Fibroblast of the aortic adventitia (primary cell): ENCODE measurements around the gene PSORS1C1. TPM values are rescaled to one million over a fixed set of nuclear protein-coding genes. Genes with fewer than 3 reads are reported as not detected.

Experiments
- DNase-seq: peaks from one replicate; pipeline ENCODE4 v3.0.0-alpha.2; 2010; ENCODE audit warnings: low read depth
- H3K4me3 ChIP-seq: 2 replicates; pipeline ENCODE4 v1.5.1; 2011; ENCODE audit warnings: low read depth, mild to moderate bottlenecking, control low read depth, low read length, moderate library complexity
- total RNA-seq: library from RNA; depleted of rRNA; stranded (reverse); fragments of >200 nt; gene quantifications from 2 replicates; pipeline ENCODE4 v1.2.3, GENCODE V29; 2012; ENCODE audit warnings: low replicate concordance
- TF ChIP-seq, protein P1 (sequence below): IDR thresholded peaks from 2 replicates; pipeline ENCODE4 v1.5.1; 2011; ENCODE audit warnings: mild to moderate bottlenecking, low read length, control low read depth, inconsistent platforms; ENCODE audit not compliant: insufficient read depth

Gene PSORS1C1
- total RNA-seq, 1 donor = 1.2 TPM

DNA sequence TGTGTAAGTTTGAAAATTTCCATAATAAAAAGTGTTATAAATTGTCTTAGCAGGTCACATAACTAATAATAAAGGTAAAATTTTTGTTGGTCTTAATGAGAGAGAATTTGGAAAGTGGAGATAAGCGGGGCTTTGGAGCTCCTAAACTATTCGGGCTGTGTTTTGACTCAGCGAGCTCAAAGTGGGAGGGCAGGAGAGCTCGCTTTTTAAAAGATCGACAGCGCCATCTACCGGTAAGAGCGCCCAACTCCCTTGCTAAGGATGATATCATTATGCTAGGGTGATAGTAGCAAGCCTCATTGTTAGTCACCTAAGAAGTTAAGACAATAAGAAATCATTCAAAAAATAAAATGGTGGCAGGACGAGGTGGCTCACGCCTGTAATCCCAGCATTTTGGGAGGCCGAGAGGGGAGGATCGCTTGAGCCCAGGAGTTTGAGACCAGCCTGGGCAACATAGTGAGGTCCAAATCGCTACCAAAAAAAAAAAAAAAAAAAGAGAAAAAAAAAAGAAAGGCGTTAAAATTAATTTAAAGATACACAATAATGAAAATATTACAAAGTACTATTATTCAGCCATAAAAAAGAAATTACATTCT, 27.0 kb upstream of the PSORS1C1 start:
- TF ChIP-seq, protein P1, sequence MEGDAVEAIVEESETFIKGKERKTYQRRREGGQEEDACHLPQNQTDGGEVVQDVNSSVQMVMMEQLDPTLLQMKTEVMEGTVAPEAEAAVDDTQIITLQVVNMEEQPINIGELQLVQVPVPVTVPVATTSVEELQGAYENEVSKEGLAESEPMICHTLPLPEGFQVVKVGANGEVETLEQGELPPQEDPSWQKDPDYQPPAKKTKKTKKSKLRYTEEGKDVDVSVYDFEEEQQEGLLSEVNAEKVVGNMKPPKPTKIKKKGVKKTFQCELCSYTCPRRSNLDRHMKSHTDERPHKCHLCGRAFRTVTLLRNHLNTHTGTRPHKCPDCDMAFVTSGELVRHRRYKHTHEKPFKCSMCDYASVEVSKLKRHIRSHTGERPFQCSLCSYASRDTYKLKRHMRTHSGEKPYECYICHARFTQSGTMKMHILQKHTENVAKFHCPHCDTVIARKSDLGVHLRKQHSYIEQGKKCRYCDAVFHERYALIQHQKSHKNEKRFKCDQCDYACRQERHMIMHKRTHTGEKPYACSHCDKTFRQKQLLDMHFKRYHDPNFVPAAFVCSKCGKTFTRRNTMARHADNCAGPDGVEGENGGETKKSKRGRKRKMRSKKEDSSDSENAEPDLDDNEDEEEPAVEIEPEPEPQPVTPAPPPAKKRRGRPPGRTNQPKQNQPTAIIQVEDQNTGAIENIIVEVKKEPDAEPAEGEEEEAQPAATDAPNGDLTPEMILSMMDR = peak; percentile 77
- peak; percentile 93 for DNase-seq
- H3K4me3 ChIP-seq = no peak overlapping the region

GRCh38 chr6:31090275-31090972, 24.2 kb upstream of the PSORS1C1 start:
- TF ChIP-seq, protein P1 = no peak
- no peak overlapping the region for H3K4me3 ChIP-seq
- no peak for DNase-seq

- no peak overlapping the region for H3K4me3 ChIP-seq
- TF ChIP-seq, protein P1 = no peak
- DNase-seq = no peak
Observed at GRCh38 chr6:31090973-31091364, 23.6 kb upstream of the PSORS1C1 start.

DNA sequence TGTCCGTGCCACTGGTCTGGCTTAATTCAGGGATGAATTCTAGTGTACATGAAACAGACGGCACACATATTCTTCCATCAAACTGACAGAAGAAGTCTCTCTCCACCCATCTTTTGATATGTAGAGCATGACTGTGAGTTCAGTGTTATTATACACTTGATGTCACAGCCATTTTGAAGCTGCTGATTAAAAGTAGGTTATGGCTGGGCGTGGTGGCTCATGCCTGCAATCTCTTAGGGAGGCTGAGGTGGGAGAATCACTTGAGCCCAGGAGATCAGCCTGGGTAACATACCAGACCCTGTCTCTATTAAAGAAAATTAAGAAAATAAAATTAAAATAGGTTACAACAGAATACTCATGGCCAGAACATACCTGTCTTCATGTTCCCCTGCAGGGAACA, 22.9 kb upstream of the PSORS1C1 start:
- H3K4me3 ChIP-seq = no peak overlapping the region
- TF ChIP-seq, protein P1 = no peak
- no peak for DNase-seq

DNA sequence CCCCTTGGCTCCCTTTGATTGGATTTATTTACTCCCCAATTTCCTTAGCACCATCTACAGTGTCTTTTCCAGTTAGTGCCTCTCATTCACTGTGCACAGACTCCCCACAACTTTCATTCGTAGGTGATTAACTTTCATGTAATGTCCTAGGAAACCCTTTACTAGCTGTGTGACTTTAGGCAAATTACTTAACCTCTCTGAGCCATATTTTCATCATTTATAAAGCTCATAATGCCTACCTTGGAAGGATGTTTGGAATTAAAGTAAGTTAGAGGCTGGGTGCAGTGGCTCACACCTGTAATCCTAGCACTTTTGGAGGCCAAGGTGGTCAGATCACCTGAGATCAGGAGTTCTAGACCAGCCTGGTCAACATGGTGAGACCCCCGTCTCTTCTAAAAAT, 22.4 kb upstream of the PSORS1C1 start:
- no peak for DNase-seq
- no peak overlapping the region for H3K4me3 ChIP-seq
- TF ChIP-seq, protein P1 = no peak

- no peak overlapping the region for H3K4me3 ChIP-seq
- TF ChIP-seq, protein P1 = no peak
- DNase-seq = no peak
Observed at GRCh38 chr6:31092769-31093505, 21.7 kb upstream of the PSORS1C1 start.
